ENCODE results near the gene FBXO3. TPM values are rescaled to one million over a fixed set of nuclear protein-coding genes. Genes with fewer than 3 reads are reported as not detected.
A peak's percentile ranks its signal among the peaks of the same experiment; 100 is the strongest.

FBXO3 gene
- total RNA-seq, 1 donor from 2014 or later: 28.7 TPM

- DNase-seq (ENCODE audit: low spot score in 2 of 2, unreplicated experiment in 2 of 2): no peak
- H3K4me1 Mint-ChIP-seq: peaks cover 17% of the 10 kb centered on the region
- no peaks in the 10 kb centered on the region for H3K27me3 Mint-ChIP-seq (ENCODE audit: low read depth)
Measured at GRCh38 chr11:33724644-33725035, 49.7 kb downstream of the FBXO3 start.

GRCh38 chr11:33723238-33723881 is 51.0 kb downstream of the FBXO3 start:
- no peak overlapping the region for H3K4me3 Mint-ChIP-seq
- H3K27ac Mint-ChIP-seq: no peak overlapping the region
- no peak for DNase-seq (ENCODE audit: low spot score in 2 of 2, unreplicated experiment in 2 of 2)
- H3K9me3 Mint-ChIP-seq: peaks cover 6% of the 10 kb centered on the region
- peaks cover 17% of the 10 kb centered on the region for H3K4me1 Mint-ChIP-seq
- TF ChIP-seq CTCF (IDR thresholded peaks at IDR 0.05; ENCODE audit: unreplicated experiment): no peak
- H3K27me3 Mint-ChIP-seq (ENCODE audit: low read depth): no peaks in the 10 kb centered on the region
- H3K36me3 Mint-ChIP-seq: peaks cover 36% of the 10 kb centered on the region

More at GRCh38 chr11:33724644-33725035, 49.7 kb downstream of the FBXO3 start:
- H3K36me3 Mint-ChIP-seq: peaks cover 39% of the 10 kb centered on the region
- peak overlapping the region; percentile 4 for H3K27ac Mint-ChIP-seq
- no peak overlapping the region for H3K4me3 Mint-ChIP-seq
- TF ChIP-seq CTCF (IDR thresholded peaks at IDR 0.05; ENCODE audit: unreplicated experiment): no peak
- H3K9me3 Mint-ChIP-seq: peaks cover 6% of the 10 kb centered on the region

- no peak for TF ChIP-seq CTCF (IDR thresholded peaks at IDR 0.05; ENCODE audit: unreplicated experiment)
- H3K4me1 Mint-ChIP-seq: peaks cover 17% of the 10 kb centered on the region
- no peak for DNase-seq (ENCODE audit: low spot score in 2 of 2, unreplicated experiment in 2 of 2)
- H3K27me3 Mint-ChIP-seq (ENCODE audit: low read depth): no peaks in the 10 kb centered on the region
- no peak overlapping the region for H3K4me3 Mint-ChIP-seq
- H3K36me3 Mint-ChIP-seq: peaks cover 32% of the 10 kb centered on the region
- H3K9me3 Mint-ChIP-seq: peaks cover 3% of the 10 kb centered on the region
- no peak overlapping the region for H3K27ac Mint-ChIP-seq
Measured at GRCh38 chr11:33722590-33723234, 51.6 kb downstream of the FBXO3 start.

GRCh38 chr11:33721984-33722383 is 52.3 kb downstream of the FBXO3 start:
- no peaks in the 10 kb centered on the region for H3K9me3 Mint-ChIP-seq
- H3K36me3 Mint-ChIP-seq: peaks cover 25% of the 10 kb centered on the region
- no peak for TF ChIP-seq CTCF (IDR thresholded peaks at IDR 0.05; ENCODE audit: unreplicated experiment)
- DNase-seq (ENCODE audit: low spot score in 2 of 2, unreplicated experiment in 2 of 2): no peak
- H3K27me3 Mint-ChIP-seq (ENCODE audit: low read depth): no peaks in the 10 kb centered on the region
- peaks cover 17% of the 10 kb centered on the region for H3K4me1 Mint-ChIP-seq
- H3K4me3 Mint-ChIP-seq: no peak overlapping the region
- H3K27ac Mint-ChIP-seq: no peak overlapping the region

GRCh38 chr11:33721426-33721825 is 52.9 kb downstream of the FBXO3 start:
- Mint-ChIP-seq H3K9me3 (no peaks in the 10 kb centered on the region), H3K27me3 (ENCODE audit: low read depth) (no peaks in the 10 kb centered on the region), H3K36me3 (peaks cover 20% of the 10 kb centered on the region), H3K4me3 (no peak overlapping the region), H3K27ac (no peak overlapping the region), H3K4me1 (peaks cover 17% of the 10 kb centered on the region)
- no peak for DNase-seq (ENCODE audit: low spot score in 2 of 2, unreplicated experiment in 2 of 2)
- TF ChIP-seq CTCF (IDR thresholded peaks at IDR 0.05; ENCODE audit: unreplicated experiment): no peak
